Hepatocyte (in vitro differentiated cells): ENCODE results near the gene UVRAG. TPM values are rescaled to one million over a fixed set of nuclear protein-coding genes. Genes with fewer than 3 reads are reported as not detected.
A peak's percentile ranks its signal among the peaks of the same experiment; 100 is the strongest.

Experiments
- DNase-seq: peaks from one replicate; pipeline ENCODE4 v3.0.0-alpha.2; 2016; ENCODE audit warnings: low spot score
- H2AFZ ChIP-seq: fragments of 200-600 bp; sonication (generic); 2 replicates; pipeline ENCODE4 v1.6.0; 2016; ENCODE audit warnings: antibody characterized with exemption, mild to moderate bottlenecking
- H3K27ac ChIP-seq: fragments of 200-600 bp; sonication (generic); 2 replicates; pipeline ENCODE4 v1.5.1; 2016; ENCODE audit warnings: mild to moderate bottlenecking
- H3K27me3 ChIP-seq: fragments of 200-600 bp; sonication (generic); 2 replicates; pipeline ENCODE4 v1.6.1; 2016
- H3K36me3 ChIP-seq: fragments of 200-600 bp; sonication (generic); replicated peaks from 2 replicates; pipeline ENCODE4 v1.5.1; 2016; ENCODE audit warnings: low read depth; ENCODE audit not compliant: insufficient read depth
- H3K4me1 ChIP-seq: fragments of 200-600 bp; sonication (generic); 2 replicates; pipeline ENCODE4 v1.5.1; 2016; ENCODE audit warnings: mild to moderate bottlenecking, moderate library complexity; ENCODE audit not compliant: insufficient read depth
- H3K4me2 ChIP-seq: fragments of 200-600 bp; sonication (generic); 2 replicates; pipeline ENCODE4 v1.6.0; 2016
- H3K4me3 ChIP-seq: fragments of 200-600 bp; sonication (generic); 2 replicates; pipeline ENCODE4 v1.5.1; 2016; ENCODE audit warnings: mild to moderate bottlenecking
- H3K79me2 ChIP-seq: fragments of 200-600 bp; sonication (generic); 2 replicates; pipeline ENCODE4 v1.6.0; 2017; ENCODE audit warnings: mild to moderate bottlenecking
- H3K9me2 ChIP-seq: fragments of 200-600 bp; sonication (generic); replicated peaks from 2 replicates; pipeline ENCODE4 v1.6.0; 2017; ENCODE audit warnings: mild to moderate bottlenecking; ENCODE audit not compliant: insufficient read depth
- H3K9me3 ChIP-seq: fragments of 200-600 bp; sonication (generic); 2 replicates; pipeline ENCODE4 v1.5.1; 2016; ENCODE audit warnings: low read depth, mild to moderate bottlenecking
- H4K20me1 ChIP-seq: fragments of 200-600 bp; sonication (generic); 2 replicates; pipeline ENCODE4 v1.6.0; 2016; ENCODE audit warnings: mild to moderate bottlenecking; ENCODE audit not compliant: insufficient read depth, poor library complexity, severe bottlenecking
- CTCF ChIP-seq: fragments of 200-600 bp; sonication (generic); IDR thresholded peaks from 2 replicates; pipeline ENCODE4 v1.5.1; 2016; ENCODE audit warnings: antibody characterized with exemption, mild to moderate bottlenecking; ENCODE audit not compliant: poor library complexity
- EZH2 ChIP-seq: fragments of 200-600 bp; sonication (generic); IDR thresholded peaks from 2 replicates; pipeline ENCODE4 v1.6.1; 2016; ENCODE audit warnings: antibody characterized with exemption, mild to moderate bottlenecking, borderline replicate concordance
- EZH2phosphoT487 ChIP-seq: fragments of 200-600 bp; sonication (generic); IDR thresholded peaks from one replicate; pipeline ENCODE4 v1.6.1; 2018; ENCODE audit warnings: antibody characterized with exemption, mild to moderate bottlenecking, low read depth, moderate library complexity; ENCODE audit not compliant: unreplicated experiment, severe bottlenecking
- WGBS: methylation state at CpG from one replicate; pipeline ENCODE4 v1.1.6; 2016; ENCODE audit warnings: low lambda C conversion rate; ENCODE audit errors: missing lambda C conversion rate; 5-methylcytosine and 5-hydroxymethylcytosine counted together
- polyA plus RNA-seq: library from polyadenylated mRNA; unstranded; fragments of >200 nt; fragmentation: Nextera tagmentation; extraction: Ambion mirVana; gene quantifications from 2 replicates; pipeline ENCODE4 v1.2.1, GENCODE V29; 2016
- total RNA-seq: library from RNA; depleted of rRNA; stranded (reverse); fragments of >200 nt; gene quantifications from 2 replicates; pipeline ENCODE4 v1.2.3, GENCODE V29; 2014

The UVRAG gene
- total and polyA plus RNA-seq, 2 experiments from 2014 or later, result 15.3 to 36.5 TPM

DNA sequence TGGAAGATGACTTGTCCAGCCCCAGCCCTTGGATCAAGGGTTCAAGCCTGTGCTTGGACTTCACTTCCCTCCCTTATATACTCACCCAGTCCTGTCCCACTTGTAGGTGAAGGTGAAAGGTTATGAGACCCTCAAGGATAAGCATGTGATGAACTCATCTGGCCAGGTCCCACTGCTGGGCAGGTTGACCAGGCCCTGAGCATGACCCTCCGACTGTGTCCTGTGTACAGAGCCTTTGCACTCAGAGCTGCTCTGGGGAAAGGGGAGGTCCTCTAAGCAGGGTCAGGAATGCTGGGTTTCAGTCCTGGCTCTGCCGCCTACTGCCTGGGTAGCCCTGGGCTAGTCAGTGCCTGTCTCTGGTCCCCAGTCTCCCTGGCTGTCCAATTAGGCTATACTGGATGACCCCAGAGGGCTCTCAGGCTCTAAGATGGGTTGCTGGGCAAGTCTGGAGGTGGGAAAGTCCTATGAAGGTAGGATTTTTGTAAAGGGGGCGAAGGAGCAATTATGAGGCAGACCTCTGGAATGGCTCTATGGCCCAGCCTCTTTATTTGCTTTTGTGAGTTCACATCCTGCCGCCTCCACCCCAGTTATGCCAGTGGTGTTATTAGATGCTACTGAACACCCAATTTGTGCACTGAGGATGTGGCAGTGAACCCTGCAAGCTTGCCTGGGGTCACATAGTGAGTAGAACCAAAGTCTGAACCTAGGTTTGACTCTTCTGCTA, 32.3 kb upstream of the UVRAG start:
- no peak overlapping the region for H3K4me2 ChIP-seq
- no peaks in the 10 kb centered on the region for H3K27me3 ChIP-seq
- H2AFZ ChIP-seq, result no peak overlapping the region
- H3K27ac ChIP-seq, result peak overlapping the region; percentile 58
- DNase-seq, result no peak
- 75% methylated on average over 4 of the region's 4 CpGs for WGBS
- H3K79me2 ChIP-seq, result no peaks in the 10 kb centered on the region
- no peaks in the 10 kb centered on the region for H3K9me2 ChIP-seq
- H3K4me3 ChIP-seq, result no peak overlapping the region
- H3K9me3 ChIP-seq, result no peaks in the 10 kb centered on the region
- no peak for TF ChIP-seq EZH2
- no peaks in the 10 kb centered on the region for H4K20me1 ChIP-seq
- peaks cover 50% of the 10 kb centered on the region for H3K4me1 ChIP-seq
- H3K36me3 ChIP-seq, result no peaks in the 10 kb centered on the region

DNA sequence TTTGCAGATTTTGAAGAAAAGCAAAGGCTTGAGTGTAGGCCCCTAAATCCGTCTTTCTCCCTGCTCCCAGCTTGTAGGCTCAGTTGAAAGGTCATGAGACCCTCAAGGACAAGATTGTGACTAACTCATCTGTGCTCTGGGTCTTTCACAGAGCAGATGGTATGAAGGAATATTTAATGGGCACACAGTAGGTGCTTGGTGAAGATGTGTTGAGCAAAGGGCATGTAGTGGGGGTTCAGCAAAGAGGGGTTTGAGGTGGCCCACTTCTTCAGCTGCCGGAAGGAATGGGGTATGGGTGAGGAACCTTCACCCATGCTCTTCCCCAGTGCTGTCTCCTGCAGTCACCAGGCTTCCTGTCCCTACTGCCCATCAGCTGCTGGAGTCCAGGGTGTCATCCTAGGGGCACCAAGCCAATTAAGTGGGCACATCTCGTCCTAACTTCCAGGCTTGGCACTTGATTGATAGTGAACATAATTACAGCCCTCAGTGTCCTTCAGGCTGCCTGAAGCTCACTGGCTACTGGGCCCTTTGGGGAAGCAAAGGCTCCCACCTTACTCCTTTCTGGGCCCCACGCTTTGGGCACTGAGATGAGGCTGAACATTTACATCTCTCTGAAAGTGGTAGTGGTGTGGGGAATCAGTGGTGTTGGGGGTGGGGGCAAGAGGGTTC, 31.5 kb upstream of the UVRAG start:
- 84% methylated on average over 4 of the region's 4 CpGs for WGBS
- H3K27ac ChIP-seq, result peak overlapping the region; percentile 58
- peak overlapping the region; percentile 41 for H3K4me2 ChIP-seq
- no peaks in the 10 kb centered on the region for H3K9me3 ChIP-seq
- DNase-seq, result no peak
- no peak overlapping the region for H2AFZ ChIP-seq
- TF ChIP-seq CTCF, result no peak
- no peak for TF ChIP-seq EZH2phosphoT487
- no peak for TF ChIP-seq EZH2
- H3K9me2 ChIP-seq, result no peaks in the 10 kb centered on the region
- H3K79me2 ChIP-seq, result no peaks in the 10 kb centered on the region
- H3K36me3 ChIP-seq, result no peaks in the 10 kb centered on the region
- no peaks in the 10 kb centered on the region for H4K20me1 ChIP-seq
- no peak overlapping the region for H3K4me3 ChIP-seq
- H3K4me1 ChIP-seq, result peaks cover 50% of the 10 kb centered on the region
- H3K27me3 ChIP-seq, result no peaks in the 10 kb centered on the region

GRCh38 chr11:75784085-75784478, 30.9 kb upstream of the UVRAG start:
- Histone ChIP-seq H3K79me2 (no peaks in the 10 kb centered on the region), H3K27ac (peak overlapping the region; percentile 81), H3K27me3 (no peaks in the 10 kb centered on the region), H4K20me1 (no peaks in the 10 kb centered on the region), H3K36me3 (no peaks in the 10 kb centered on the region), H3K4me2 (peak overlapping the region; percentile 41), H3K9me3 (no peaks in the 10 kb centered on the region), H3K4me1 (peaks cover 50% of the 10 kb centered on the region), H2AFZ (no peak overlapping the region), H3K9me2 (no peaks in the 10 kb centered on the region), H3K4me3 (no peak overlapping the region)
- WGBS, result 50% methylated on average over 2 of the region's 2 CpGs
- TF ChIP-seq EZH2 (no peak), CTCF (no peak), EZH2phosphoT487 (no peak)
- DNase-seq, result no peak

- Histone ChIP-seq H3K79me2 (no peaks in the 10 kb centered on the region), H3K4me1 (peaks cover 50% of the 10 kb centered on the region), H3K4me3 (no peak overlapping the region), H3K27me3 (no peaks in the 10 kb centered on the region), H3K27ac (peak overlapping the region; percentile 81), H3K4me2 (no peak overlapping the region), H3K9me2 (no peaks in the 10 kb centered on the region), H2AFZ (no peak overlapping the region), H4K20me1 (no peaks in the 10 kb centered on the region), H3K36me3 (no peaks in the 10 kb centered on the region), H3K9me3 (no peaks in the 10 kb centered on the region)
- DNase-seq, result no peak
- 100% methylated on average over 1 of the region's 1 CpG for WGBS
- TF ChIP-seq CTCF (no peak), EZH2phosphoT487 (no peak), EZH2 (no peak)
These were observed 30.5 kb upstream of the UVRAG start for GRCh38 chr11:75784506-75784905.
